Daoy (cell line): Measurements from ENCODE around the gene WWP2. TPM values are rescaled to one million over a fixed set of nuclear protein-coding genes. Genes with fewer than 3 reads are reported as not detected.
A peak's percentile ranks its signal among the peaks of the same experiment; 100 is the strongest.
"Not testable (repeated sequence)": the region's sequence is repeated elsewhere in the genome, so short reads cannot be mapped to it uniquely, and the experiment has no call there.

Source experiments
- DNase-seq: peaks from one replicate; pipeline ENCODE4 v3.0.0-alpha.2; 2015; ENCODE audit warnings: low read depth
- total RNA-seq: library from RNA; depleted of rRNA; stranded (reverse); fragments of >200 nt; shearing (Covaris generic); gene quantifications from 2 replicates; pipeline ENCODE4 v1.2.3, GENCODE V29; 2014; rRNA removed

Gene WWP2
- total RNA-seq: 15.7 and 16.8 TPM in 2 replicates

GRCh38 chr16:69761983-69762813 is at the start of gene WWP2:
Gene WWP2 (plus strand): TSS chr16:69762332. CDS start chr16:69787011, 24,679 bp downstream.
- DNase-seq: peak; percentile 82

GRCh38 chr16:69712914-69713581 is 49.1 kb upstream of the WWP2 start:
- DNase-seq: no peak

DNA sequence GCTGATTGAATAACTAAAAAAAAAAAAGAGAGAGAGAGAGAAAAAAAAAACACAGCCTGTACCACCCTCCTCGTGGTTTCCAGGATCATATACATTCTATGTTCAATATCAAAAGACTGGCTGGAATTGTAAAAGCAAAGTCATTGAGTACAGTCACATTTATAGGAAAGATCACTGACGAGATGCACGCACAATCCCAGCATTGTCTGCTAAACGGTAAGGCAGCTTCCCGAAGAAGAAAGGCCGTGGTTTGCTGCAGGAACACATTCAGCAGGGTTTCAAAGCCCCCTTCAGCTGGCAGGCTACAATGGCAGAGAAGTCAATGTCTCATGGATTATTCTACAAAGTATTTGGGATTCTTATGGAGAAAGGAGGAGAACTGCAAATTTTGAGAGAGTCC is 45.1 kb upstream of the WWP2 start:
- no peak for DNase-seq

DNA sequence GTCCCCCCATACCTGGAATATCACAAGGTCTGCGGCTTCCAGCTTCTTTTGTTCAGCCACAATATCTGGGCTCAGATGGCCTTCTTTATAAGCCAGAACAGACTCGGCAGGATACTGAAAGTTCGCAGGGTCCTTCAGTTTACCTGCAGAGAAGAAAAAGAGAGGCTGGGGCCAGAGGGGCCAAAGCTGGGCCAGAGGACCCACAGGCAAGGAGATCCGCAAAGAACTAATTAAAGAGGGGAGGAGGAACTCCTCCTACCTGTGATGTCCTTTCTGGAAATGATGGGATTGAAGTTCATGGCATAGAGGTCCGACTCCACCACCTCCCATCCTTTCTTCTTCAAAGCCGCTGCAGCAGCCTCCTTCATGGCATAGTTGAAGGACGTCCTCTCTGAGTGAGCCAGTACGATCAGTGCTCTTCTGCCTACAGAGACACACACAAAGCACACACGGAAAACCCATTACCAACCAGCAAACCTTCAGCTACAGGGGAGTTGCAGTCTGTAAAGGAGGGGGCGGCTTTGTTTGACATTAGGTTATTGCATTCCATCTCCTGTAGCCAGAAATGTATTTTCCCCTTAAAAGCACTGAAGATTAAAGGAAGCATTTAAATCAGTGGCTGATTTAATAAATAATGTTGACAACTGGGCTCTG is 43.9 kb upstream of the WWP2 start:
- no peak for DNase-seq

DNA sequence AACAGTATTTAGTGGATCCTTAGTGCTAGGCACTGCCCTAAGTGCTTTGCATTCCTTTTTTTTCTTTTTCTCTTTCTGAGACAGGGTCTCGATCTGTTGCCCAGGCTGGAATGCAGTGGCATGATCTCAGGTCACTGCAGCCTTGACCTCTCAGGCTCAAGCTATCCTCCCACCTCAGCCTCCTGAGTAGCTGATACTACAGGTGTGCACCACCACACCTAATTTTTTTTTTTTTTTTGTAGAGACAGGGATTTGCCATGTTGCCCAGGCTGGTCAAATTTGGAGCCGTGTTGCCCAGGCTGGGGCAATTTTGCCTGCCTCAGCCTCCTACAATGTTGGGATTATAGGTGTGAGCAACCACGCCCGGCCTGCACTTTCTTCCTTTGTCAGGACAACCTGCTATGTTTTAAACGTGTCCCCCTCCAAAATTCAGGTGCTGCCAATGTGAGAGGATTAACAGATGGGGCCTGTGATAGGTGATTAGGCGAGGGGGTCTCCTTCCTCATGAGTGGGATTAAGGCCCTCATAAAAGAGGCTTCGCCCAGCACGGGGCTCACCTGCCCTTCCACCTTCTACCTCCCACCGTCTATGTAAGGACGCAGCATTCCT is 41.2 kb upstream of the WWP2 start:
- no peak for DNase-seq

DNA sequence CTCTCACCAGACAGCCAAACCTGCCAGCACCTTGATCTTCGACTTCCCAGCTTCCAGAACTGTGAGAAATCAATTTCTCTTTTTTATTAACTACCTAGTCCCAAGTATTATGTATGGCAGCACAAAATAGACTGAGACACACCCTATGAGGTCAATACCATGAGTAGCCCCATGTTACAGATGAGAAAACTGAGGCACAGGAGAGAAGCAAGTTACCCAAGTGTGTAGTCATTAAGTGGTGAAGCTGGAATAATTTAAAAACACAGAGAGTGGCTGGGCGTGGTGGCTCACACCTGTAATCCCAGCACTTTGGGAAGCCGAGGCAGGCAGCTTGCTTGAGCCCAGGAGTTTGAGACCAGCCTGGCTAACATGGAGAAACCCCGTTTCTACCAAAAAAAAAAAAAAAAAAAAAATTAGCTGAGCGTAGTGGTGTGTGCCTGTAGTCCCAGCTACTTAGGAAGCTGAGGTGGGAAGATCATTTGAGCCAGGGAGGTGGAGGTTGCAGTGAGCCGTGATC is 40.6 kb upstream of the WWP2 start:
- DNase-seq: no peak

GRCh38 chr16:69724414-69724873 is 37.7 kb upstream of the WWP2 start:
- no peak for DNase-seq

GRCh38 chr16:69724981-69725479 is 37.1 kb upstream of the WWP2 start:
- no peak for DNase-seq

- no peak for DNase-seq
Observed at GRCh38 chr16:69725480-69726312, 36.4 kb upstream of the WWP2 start.

- DNase-seq: peak; percentile 98
Observed at GRCh38 chr16:69726313-69727060, 35.6 kb upstream of the WWP2 start, which contains the start of gene NQO1. Gene NQO1 (minus strand): TSS chr16:69726560. CDS start chr16:69726439, 121 bp downstream.

DNA sequence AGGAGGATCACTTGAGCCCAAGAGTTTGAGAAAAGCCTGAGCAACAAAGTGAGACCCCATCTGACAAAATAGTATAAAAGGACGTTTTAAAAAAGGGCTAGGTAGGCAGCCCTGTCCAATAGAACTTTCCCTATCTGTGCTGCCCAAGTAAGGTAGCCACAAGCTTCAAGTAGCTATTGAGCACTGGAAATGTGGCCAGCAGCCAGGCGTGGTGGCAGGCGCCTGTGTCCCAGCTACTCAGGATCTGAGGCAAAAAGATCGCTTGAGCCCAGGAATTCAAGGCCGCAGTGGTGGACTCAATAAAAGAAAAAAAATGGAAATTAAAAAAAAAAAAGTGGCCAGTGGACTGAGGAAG is 34.2 kb upstream of the WWP2 start:
- DNase-seq: no peak

DNA sequence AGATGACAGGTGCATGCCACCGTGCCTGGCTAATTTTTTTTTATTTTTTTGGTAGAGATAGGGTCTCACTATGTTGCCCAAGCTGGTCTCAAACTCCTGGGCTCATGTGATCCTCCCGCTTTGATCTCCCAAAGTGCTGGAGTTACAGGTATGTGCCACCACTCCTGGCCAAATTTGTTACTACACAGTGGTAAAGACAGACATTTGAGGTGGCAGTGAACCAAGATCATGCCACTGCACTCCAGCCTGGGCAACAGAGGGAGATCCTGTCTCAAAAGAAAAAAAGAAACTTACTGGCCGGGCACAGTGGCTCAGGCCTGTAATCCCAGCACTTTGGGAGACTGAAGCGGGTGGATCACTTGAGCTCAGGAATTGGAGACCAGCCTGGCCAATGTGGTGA is 33.1 kb upstream of the WWP2 start:
- DNase-seq: not testable (repeated sequence)

DNA sequence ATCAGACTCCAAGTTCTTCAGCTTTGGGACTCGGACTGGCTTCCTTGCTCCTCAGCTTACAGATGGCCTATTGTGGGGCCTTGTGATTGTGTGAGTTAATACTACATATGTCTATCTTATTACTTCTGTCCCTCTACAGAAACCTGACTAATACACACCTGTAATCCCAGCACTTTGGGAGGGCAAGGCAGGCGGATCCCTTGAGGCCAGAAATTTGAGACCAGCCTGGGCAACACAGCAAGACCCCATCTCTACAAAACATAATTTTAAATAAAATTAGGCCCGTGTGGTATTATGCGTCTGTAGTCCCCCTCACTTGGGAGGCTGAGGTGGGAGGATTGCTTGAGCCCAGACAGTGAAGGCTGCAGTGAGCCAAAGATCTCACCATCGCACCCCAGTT is 30.9 kb upstream of the WWP2 start:
- not testable (repeated sequence) for DNase-seq

- DNase-seq: no peak
Observed at GRCh38 chr16:69732101-69732500, 30.0 kb upstream of the WWP2 start.

DNA sequence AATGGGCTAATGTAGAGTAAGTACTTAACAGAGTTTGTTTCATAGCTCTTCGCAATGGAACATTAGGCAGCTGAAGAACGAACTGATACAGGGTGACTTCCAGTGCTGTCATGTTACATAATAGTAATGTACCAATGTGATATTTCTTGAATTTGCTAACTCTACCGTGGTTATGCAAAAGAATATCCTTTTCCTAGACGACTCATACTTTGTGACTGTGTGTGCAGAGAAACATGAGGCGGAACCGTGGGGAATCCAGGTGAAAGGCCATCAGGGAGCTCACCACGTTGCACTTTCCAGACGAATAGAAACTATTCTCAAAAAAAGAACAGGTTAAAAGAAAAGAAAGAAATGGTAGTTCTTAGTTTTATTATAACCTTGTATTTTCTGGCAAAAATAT is 20.6 kb upstream of the WWP2 start:
- DNase-seq: no peak

- no peak for DNase-seq
Observed at GRCh38 chr16:69741951-69742904, 19.9 kb upstream of the WWP2 start.

DNA sequence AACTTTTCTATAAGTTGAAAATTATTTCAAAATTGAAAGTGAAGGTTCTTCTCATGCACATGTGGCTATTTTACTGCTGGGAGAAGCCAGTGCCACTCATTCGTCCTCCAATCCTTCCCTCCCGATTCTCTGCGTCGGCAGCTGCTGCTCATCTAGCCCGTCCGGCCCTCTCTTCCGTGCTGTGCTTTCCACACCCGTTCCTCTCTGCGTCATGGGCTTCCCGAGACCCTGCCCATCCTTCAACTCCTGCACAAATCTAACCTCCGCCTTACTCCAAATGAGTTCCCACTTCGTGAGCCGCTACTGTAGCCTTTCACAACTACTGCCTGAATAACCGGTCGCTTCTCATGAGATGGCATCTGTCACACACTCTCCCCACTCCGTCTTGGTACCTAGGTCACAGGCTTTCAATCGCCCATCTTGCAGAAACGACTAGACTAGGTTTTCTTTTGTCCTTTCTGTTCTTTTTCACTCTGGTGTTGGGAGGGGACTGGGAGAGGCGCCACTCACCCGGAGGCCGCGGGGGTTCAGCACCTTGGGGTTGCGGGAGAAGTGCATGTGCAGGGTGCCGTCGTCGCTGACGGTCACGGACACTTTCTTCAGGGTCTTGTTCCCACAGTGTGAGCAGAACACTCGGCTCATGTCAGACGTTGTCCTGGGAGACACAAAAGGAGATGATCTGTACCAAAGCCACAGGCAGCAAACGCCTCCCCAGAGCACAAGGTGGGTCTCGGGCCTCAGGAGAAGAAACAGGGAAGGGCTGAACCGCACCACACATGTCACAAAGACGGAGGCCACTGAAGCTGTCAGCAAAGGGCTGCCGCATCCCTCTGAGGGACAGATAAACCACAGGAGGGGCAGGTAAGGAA is 17.5 kb upstream of the WWP2 start:
- DNase-seq: no peak

GRCh38 chr16:69745232-69745612 is 16.9 kb upstream of the WWP2 start:
- no peak for DNase-seq
